NCI-H128 (cell line): ENCODE results near the gene TACC2.

Experiments used
- DNase-seq: peaks from one replicate; lab custom pipeline; 2025; ENCODE audit not compliant: unreplicated experiment; lab: John Stamatoyannopoulos, UW

Gene TACC2

GRCh38 chr10:122303271-122304053 is 314.5 kb downstream of the TACC2 start:
- no peak for DNase-seq
